Omental fat pad (tissue), 4 donors: ENCODE measurements around the gene ANKRD33B. TPM values are rescaled to one million over a fixed set of nuclear protein-coding genes. Genes with fewer than 3 reads are reported as not detected.

Experiments
- ATAC-seq: fragments of 150-250 bp; one replicate; pipeline ENCODE4 v1.9.1; 2016; ENCODE audit warnings: mild to moderate bottlenecking, moderate library complexity; ENCODE audit not compliant: low FRiP score
- DNase-seq: peaks from one replicate; pipeline ENCODE4 v3.0.0-alpha.2; 2019; ENCODE audit warnings: low spot score
- total RNA-seq, 4 donors: library from RNA; depleted of rRNA; stranded (reverse); fragments of >200 nt; gene quantifications; one replicate each; pipeline ENCODE4 v1.1.0, GENCODE V29; 2016
- TF ChIP-seq, protein P1 (sequence below), 3 donors: fragments of 450-650 bp; IDR thresholded peaks; one replicate each; pipeline ENCODE4 v1.5.1; 2016 to 2017; ENCODE audit warnings: antibody characterized with exemption in 3 of 3, mild to moderate bottlenecking in 3 of 3, moderate library complexity in 2 of 3

ANKRD33B gene
- total RNA-seq, 4 donors from 2014 or later: 6.2 to 25.5 (median 8.1) TPM

GRCh38 chr5:10684303-10685086 lies 120.6 kb downstream of the ANKRD33B start:
- no peak for ATAC-seq
- TF ChIP-seq, protein P1, sequence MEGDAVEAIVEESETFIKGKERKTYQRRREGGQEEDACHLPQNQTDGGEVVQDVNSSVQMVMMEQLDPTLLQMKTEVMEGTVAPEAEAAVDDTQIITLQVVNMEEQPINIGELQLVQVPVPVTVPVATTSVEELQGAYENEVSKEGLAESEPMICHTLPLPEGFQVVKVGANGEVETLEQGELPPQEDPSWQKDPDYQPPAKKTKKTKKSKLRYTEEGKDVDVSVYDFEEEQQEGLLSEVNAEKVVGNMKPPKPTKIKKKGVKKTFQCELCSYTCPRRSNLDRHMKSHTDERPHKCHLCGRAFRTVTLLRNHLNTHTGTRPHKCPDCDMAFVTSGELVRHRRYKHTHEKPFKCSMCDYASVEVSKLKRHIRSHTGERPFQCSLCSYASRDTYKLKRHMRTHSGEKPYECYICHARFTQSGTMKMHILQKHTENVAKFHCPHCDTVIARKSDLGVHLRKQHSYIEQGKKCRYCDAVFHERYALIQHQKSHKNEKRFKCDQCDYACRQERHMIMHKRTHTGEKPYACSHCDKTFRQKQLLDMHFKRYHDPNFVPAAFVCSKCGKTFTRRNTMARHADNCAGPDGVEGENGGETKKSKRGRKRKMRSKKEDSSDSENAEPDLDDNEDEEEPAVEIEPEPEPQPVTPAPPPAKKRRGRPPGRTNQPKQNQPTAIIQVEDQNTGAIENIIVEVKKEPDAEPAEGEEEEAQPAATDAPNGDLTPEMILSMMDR (IDR thresholded peaks at IDR 0.05): no peak
- no peak for DNase-seq

GRCh38 chr5:10685115-10685521 lies 121.2 kb downstream of the ANKRD33B start:
- ATAC-seq: no peak
- no peak for DNase-seq
- TF ChIP-seq, protein P1 (IDR thresholded peaks at IDR 0.05): no peak

DNA sequence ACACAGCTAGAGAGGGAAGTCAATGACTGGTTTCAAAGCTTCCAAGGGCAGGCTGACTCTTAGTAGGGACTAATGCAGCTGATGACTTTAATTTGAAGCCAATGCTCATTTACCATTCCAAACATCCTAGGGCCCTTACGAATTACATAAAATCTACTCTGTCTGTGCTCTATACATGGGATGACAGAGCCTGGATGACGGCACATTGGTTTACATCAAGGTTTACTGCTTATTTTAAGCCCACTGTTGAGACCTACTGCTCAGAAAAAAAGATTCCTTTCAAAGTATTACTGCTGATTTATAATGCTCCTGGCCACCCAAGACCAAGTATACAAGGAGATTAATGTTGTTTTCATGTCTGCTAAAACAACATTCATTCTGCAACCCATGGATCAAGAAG lies 123.0 kb downstream of the ANKRD33B start:
- ATAC-seq (no peak), DNase-seq (no peak)
- TF ChIP-seq, protein P1 (IDR thresholded peaks at IDR 0.05): no peak

GRCh38 chr5:10688651-10689171 lies 124.8 kb downstream of the ANKRD33B start:
- TF ChIP-seq, protein P1 (IDR thresholded peaks at IDR 0.05): no peak
- ATAC-seq (no peak), DNase-seq (no peak)

DNA sequence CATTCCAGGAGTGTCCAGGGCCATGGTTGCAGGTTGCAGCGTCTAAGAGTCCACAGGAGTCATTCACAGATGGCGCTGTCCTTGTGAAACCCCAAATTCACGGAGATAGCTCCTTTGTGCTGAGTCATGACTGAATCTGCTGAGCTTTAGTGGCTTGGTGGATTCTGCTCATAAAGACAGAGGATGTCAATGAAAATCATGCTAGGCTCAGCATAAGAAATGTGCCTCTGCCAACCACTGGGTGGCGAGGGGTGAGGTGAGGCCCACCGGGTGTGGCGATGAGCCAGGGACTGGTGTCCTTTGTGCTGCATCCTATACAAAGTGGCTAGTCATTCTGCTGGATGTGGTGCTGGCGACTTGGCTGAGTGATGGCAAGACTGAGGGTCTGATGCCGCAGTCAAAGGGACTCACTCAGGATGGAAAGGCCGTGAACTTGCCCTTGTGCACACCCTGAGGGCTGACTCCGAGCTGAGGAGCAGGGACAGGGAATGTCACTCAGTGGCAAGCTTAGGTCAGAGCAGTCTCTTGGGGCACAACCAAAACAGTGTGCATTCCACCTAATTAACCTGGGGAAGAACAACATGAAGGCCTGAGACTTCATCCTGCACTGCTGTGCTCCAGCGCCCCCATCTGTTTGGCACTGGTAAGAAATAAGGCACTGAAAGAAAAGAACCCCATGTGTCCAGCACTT lies 125.7 kb downstream of the ANKRD33B start:
- ATAC-seq: no peak
- TF ChIP-seq, protein P1 (IDR thresholded peaks at IDR 0.05): no peak
- no peak for DNase-seq

- no peak for ATAC-seq
- TF ChIP-seq, protein P1 (IDR thresholded peaks at IDR 0.05): no peak
Measured at GRCh38 chr5:10690460-10691440, 126.9 kb downstream of the ANKRD33B start.

More at GRCh38 chr5:10690460-10691440, 126.9 kb downstream of the ANKRD33B start:
- no peak for DNase-seq
